Kidney (tissue), 14 donors: ENCODE data around the gene BFSP2. TPM values are rescaled to one million over a fixed set of nuclear protein-coding genes. Genes with fewer than 3 reads are reported as not detected.
A peak's percentile ranks its signal among the peaks of the same experiment; 100 is the strongest.

Experiments used
- DNase-seq, 5 donors: peaks; one replicate each; pipeline ENCODE4 v3.0.0-alpha.2; 2013 to 2020
- FAIRE-seq: peaks from 2 replicates; lab custom pipeline; 2012; peaks lifted over from hg19 to GRCh38; lab: Jason Lieb, UNC
- H3K27ac ChIP-seq, 2 donors: one replicate each; pipeline ENCODE4 v1.7.0; 2013; ENCODE audit warnings: low read depth in 2 of 2, low read length in 2 of 2, inconsistent platforms in 1 of 2
- H3K27me3 ChIP-seq: one replicate; pipeline ENCODE4 v1.7.1; 2013; ENCODE audit warnings: low read length, inconsistent platforms; ENCODE audit not compliant: control insufficient read depth, insufficient read depth
- H3K36me3 ChIP-seq, 3 donors: one replicate each; pipeline versions ENCODE4 v1.7.0 to v1.7.1; 2013; ENCODE audit warnings: low read length in 3 of 3, control low read depth in 1 of 3, inconsistent platforms in 1 of 3; ENCODE audit not compliant: insufficient read depth in 3 of 3, control insufficient read depth in 2 of 3
- H3K4me1 ChIP-seq, 3 donors: one replicate each; pipeline versions ENCODE4 v1.7.0 to v1.7.1; 2013; ENCODE audit warnings: low read length in 3 of 3, inconsistent platforms in 1 of 3, low read depth in 1 of 3; ENCODE audit not compliant: control insufficient read depth in 2 of 3, insufficient read depth in 2 of 3
- H3K4me3 ChIP-seq, 3 donors: one replicate each; pipeline versions ENCODE4 v1.7.0 to v1.8.1; 2013; ENCODE audit warnings: low read length in 3 of 3, control low read depth in 1 of 3, inconsistent platforms in 1 of 3
- H3K9ac ChIP-seq, 3 donors: one replicate each; pipeline versions ENCODE4 v1.7.0 to v1.7.1; 2013; ENCODE audit warnings: low read length in 3 of 3, control low read depth in 1 of 3, inconsistent platforms in 1 of 3
- H3K9me3 ChIP-seq, 3 donors: one replicate each; pipeline versions ENCODE4 v1.7.0 to v1.7.1; 2013; ENCODE audit warnings: low read length in 3 of 3, control low read depth in 1 of 3, inconsistent platforms in 1 of 3; ENCODE audit not compliant: control insufficient read depth in 2 of 3, insufficient read depth in 1 of 3
- CTCF ChIP-seq: IDR thresholded peaks from 3 replicates; pipeline ENCODE4 v1.5.1; 2012; ENCODE audit warnings: mild to moderate bottlenecking, moderate library complexity, borderline replicate concordance; ENCODE audit not compliant: insufficient read depth; ENCODE audit errors: extremely low read depth
- intact Hi-C: fragments of 100-400 bp; cut with DNase I; formaldehyde crosslinking; loops from one replicate; pipeline ENCODE4 v1.11.1; 2022
- polyA plus RNA-seq: library from polyadenylated mRNA; stranded (reverse); fragments of 350-450 nt; fragmentation: Illumina TruSeq; extraction: RNeasy Lipid Tissue Mini Kit (QIAGEN cat#74804); gene quantifications from one replicate; pipeline ENCODE4 v1.2.3, GENCODE V29; 2014; ENCODE audit warnings: low read depth, low replicate concordance; ENCODE audit not compliant: insufficient read depth
- total RNA-seq: library from RNA; stranded (reverse); fragmentation: NEBNext Ultra II Directional; extraction: Animal tissue kit (Norgen Biotek cat#: 25700); gene quantifications from one replicate; pipeline ENCODE4 v1.2.1, GENCODE V29; 2021
- donor health status: control.
- donor health status: control.
- donor health status: control.
- donor health status: control.
- donor health status: control.
- donor health status: DM: yes; HTN: yes; CAD: no.
- donor health status: Normal renal cell carcinoma (clear cell type).

The BFSP2 gene
- total and polyA plus RNA-seq, 2 donors from 2014 or later = 0.41 to 0.86 TPM

- no peak for FAIRE-seq
- no peak overlapping the region for H3K27ac ChIP-seq
- no peak for TF ChIP-seq CTCF
Measured at GRCh38 chr3:133488785-133489367, 89.0 kb downstream of the BFSP2 start.

GRCh38 chr3:133489466-133490085 is 89.7 kb downstream of the BFSP2 start:
- FAIRE-seq (no peak), DNase-seq (no peak)
- H3K9ac ChIP-seq = no peak overlapping the region
- no peak overlapping the region for H3K27ac ChIP-seq
- intact Hi-C loops = no loop called here
- H3K9me3 ChIP-seq = peaks cover 0 to 6% (median 0%) of the 10 kb centered on the region in 3 donors
- no peak overlapping the region for H3K4me3 ChIP-seq
- H3K4me1 ChIP-seq = peaks cover 0 to 3% (median 0%) of the 10 kb centered on the region in 3 donors
- H3K27me3 ChIP-seq = no peaks in the 10 kb centered on the region
- no peak for TF ChIP-seq CTCF
- H3K36me3 ChIP-seq = no peaks in the 10 kb centered on the region

More at GRCh38 chr3:133488785-133489367, 89.0 kb downstream of the BFSP2 start:
- Histone ChIP-seq H3K9me3 (peaks cover 0 to 7% (median 0%) of the 10 kb centered on the region in 3 donors), H3K4me3 (no peak overlapping the region), H3K4me1 (peaks cover 0 to 3% (median 0%) of the 10 kb centered on the region in 3 donors), H3K27me3 (no peaks in the 10 kb centered on the region), H3K36me3 (no peaks in the 10 kb centered on the region), H3K9ac (no peak overlapping the region)
- DNase-seq = peak in 3 of 5 donors; percentile 21 to 80 (median 78)
- intact Hi-C loops = no loop called here

GRCh38 chr3:133490468-133491351 is 90.9 kb downstream of the BFSP2 start:
- no peak overlapping the region for H3K9ac ChIP-seq
- no peak overlapping the region for H3K4me3 ChIP-seq
- no peaks in the 10 kb centered on the region for H3K36me3 ChIP-seq
- DNase-seq (no peak), FAIRE-seq (no peak)
- H3K9me3 ChIP-seq = peaks cover 0 to 2% (median 0%) of the 10 kb centered on the region in 3 donors
- H3K27me3 ChIP-seq = no peaks in the 10 kb centered on the region
- intact Hi-C loops = no loop called here
- H3K4me1 ChIP-seq = peaks cover 0 to 3% (median 0%) of the 10 kb centered on the region in 3 donors
- no peak for TF ChIP-seq CTCF
- H3K27ac ChIP-seq = no peak overlapping the region
